GM19468 (cell line): ENCODE measurements around the gene MBD6.
"Not testable (repeated sequence)": the region's sequence is repeated elsewhere in the genome, so short reads cannot be mapped to it uniquely, and the experiment has no call there.

Experiments
- ATAC-seq: cut with Tn5 transposase; IDR thresholded peaks from one replicate; pipeline ENCODE4 v1.9.1; 2021; ENCODE audit warnings: mild to moderate bottlenecking, moderate library complexity, moderate number of reproducible peaks; ENCODE audit not compliant: unreplicated experiment; ENCODE audit errors: extremely low read depth

The MBD6 gene

DNA sequence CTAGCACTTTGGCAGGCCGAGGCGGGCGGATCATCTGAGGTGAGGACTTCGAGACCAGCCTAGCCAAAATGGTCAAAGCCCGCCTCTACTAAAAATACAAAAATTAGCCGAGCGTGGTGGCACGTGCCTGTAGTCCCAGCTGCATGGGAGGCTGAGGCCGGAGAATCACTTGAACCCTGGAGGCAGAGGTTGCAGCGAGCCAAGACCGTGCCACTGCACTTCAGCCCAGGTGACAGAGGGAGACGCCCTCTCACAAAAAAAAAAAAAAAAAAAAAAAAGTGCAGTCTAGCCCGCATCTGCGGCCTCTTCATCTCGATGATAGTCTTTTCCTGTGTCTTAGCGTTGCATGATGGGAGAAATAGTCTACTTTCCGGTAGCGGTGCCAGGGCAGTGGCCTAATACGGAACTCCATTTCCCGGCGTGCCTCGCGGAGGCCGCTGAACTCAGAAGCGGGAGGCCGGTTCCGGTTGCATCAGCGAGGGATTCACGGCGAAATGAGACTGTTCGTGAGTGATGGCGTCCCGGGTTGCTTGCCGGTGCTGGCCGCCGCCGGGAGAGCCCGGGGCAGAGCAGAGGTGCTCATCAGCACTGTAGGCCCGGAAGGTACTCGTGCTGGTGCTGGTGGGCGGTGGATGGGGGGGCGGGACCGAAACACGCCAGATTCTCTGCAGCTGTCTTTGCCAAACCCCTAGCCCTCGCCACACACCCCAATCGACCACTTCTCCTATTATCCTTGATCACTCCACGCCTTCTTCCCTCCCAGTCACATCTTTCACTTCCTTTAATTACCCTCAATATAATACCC lies 34.8 kb upstream of the MBD6 start, which contains the start of gene MARS1:
Gene MARS1, plus strand, starts transcription at position 472 of the 805 bp plus-strand sequence. Its CDS starts 23 bp downstream, at position 495.
- ATAC-seq = peak; percentile 95

DNA sequence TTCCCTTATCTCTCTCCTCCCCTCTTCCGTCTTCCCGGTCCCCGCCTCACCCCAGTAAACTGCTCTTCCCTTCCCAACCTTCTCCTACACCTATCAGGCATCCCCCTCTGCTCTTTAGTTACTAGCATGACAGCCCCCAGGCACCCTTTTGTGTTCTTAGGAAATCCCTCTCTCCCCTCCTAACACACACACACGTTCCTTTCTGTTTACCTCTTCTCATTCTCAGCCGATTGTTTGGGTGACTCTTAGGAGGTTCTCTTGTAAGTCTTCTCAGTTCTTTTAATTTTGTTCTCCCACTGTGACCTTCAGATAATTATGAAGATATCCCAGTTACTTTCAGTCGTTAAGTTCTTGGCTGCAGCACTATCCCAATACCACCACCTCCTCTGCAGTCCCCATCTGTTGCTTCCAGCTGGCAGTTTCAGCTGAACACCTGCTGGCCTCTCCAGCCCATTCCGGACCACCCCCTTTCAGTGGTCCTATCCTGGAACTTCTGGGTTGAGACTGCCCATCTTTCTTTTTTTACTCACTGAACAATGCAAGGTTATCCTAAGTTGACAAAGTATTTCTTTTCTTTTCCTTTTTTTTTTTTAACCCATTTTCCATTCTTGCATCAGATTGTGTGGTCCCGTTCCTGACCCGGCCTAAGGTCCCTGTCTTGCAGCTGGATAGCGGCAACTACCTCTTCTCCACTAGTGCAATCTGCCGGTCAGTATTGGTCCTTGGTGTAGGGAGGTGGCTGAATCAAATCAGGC lies 34.0 kb upstream of the MBD6 start:
- ATAC-seq = no peak

DNA sequence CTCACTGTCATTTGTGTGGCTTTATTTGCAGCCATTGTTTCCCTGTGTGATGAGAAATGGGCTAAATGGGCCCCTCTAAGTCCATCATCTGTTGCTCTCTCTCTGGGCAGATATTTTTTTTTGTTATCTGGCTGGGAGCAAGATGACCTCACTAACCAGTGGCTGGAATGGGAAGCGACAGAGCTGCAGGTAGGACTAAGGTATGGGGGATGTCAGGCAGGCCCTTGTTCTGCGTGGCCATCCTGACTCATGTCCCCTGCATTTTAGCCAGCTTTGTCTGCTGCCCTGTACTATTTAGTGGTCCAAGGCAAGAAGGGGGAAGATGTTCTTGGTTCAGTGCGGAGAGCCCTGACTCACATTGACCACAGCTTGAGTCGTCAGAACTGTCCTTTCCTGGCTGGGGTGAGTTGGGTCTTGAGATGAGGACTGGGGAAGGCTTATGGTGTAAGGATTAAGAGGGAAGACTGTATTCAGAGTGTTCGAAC lies 33.4 kb upstream of the MBD6 start:
- no peak for ATAC-seq

DNA sequence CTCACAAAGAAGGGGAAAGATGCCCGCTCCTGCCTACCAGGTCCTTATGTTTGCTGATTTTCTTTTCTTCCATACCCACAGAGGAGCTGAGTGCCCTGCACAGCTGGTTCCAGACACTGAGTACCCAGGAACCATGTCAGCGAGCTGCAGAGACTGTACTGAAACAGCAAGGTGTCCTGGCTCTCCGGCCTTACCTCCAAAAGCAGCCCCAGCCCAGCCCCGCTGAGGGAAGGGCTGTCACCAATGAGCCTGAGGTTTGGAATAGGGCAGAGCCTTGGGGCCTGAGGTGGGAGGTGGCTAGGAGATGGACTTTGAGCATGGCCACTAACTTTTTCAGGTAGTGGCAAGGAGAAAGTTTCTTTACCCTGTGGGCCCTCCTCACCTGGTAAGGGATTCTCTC lies 32.5 kb upstream of the MBD6 start:
- ATAC-seq = no peak

DNA sequence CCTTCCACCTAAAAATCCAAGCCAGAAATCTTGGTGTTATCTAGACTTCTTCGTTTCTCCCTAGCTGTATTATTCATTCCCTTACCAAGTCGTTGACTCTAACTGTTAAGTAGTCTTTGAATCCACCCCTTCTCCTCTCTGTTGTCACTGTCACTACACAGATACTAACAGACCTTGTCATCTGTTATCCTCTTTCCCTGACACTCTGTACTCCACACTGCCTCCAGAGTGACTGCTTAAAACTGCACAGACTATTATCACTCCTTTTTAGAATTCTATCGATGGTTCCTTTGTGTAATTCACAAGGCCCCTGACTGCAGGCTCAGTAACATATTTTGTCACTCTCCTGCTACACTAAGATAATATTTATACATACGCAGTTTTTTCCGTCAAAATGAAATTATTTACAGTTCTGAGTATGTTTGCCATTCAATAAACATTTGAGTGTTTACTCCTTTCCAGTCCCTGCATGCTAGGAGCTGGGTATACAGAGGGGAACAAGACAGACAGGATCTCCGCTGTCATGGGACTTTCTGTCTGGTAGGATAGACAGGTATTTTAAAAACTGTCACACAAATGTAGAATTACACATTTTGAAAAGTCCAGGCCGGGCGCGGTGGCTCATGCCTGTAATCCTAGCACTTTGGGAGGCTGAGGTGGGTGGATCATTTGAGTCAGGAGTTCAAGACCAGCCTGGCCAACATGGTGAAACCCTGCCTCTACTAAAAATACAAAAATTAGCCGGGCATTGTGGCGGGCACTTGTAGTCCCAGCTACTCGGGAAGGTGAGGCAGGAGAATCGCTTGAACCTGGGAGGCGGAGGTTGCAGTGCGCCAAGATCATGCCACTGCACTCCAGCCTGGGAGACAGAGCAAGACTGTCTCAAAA lies 31.0 kb upstream of the MBD6 start:
- no peak for ATAC-seq

DNA sequence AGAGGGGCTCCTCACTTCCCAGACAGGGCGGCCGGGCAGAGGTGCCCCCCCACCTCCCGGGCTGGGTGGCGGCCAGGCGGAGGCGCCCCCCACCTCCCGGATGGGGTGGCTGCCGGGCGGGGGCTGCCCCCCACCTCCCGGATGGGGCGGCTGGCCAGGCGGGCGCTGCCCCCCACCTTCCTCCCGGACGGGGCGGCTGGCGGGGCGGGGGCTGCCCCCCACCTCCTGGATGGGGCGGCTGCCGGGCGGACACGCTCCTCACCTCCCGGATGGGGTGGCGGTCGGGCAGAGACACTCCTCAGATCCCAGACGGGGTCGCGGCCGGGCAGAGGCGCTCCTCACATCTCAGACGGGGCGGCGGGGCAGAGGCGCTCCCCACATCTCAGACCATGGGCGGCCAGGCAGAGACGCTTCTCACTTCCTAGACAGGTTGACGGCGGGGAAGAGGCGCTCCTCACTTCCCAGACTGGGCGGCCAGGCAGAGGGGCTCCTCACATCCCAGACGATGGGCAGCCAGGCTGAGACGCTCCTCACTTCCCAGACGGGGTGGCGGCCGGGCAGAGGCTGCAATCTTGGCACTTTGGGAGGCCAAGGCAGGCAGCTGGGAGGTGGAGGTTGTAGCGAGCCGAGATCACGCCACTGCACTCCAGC lies 27.4 kb upstream of the MBD6 start:
- not testable (repeated sequence) for ATAC-seq

DNA sequence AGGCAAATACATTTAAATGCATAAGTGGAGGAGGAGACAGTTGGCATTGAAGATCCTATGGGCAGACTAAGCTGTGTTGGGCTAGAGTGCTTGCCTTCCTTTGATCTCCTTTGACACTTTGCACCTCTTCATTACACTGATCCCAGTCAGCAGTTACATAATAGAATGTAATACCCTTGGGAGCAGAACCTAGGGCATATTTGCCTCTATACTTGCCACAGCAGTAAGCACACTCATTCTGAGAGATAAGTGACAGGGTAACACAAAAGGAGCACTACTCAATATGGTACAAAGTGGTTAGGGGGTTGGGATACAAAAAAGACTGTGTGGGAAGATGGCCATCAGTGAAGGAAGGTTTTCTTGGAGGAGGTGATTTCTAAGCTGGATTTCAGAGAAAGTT lies 25.8 kb upstream of the MBD6 start:
- ATAC-seq = no peak

DNA sequence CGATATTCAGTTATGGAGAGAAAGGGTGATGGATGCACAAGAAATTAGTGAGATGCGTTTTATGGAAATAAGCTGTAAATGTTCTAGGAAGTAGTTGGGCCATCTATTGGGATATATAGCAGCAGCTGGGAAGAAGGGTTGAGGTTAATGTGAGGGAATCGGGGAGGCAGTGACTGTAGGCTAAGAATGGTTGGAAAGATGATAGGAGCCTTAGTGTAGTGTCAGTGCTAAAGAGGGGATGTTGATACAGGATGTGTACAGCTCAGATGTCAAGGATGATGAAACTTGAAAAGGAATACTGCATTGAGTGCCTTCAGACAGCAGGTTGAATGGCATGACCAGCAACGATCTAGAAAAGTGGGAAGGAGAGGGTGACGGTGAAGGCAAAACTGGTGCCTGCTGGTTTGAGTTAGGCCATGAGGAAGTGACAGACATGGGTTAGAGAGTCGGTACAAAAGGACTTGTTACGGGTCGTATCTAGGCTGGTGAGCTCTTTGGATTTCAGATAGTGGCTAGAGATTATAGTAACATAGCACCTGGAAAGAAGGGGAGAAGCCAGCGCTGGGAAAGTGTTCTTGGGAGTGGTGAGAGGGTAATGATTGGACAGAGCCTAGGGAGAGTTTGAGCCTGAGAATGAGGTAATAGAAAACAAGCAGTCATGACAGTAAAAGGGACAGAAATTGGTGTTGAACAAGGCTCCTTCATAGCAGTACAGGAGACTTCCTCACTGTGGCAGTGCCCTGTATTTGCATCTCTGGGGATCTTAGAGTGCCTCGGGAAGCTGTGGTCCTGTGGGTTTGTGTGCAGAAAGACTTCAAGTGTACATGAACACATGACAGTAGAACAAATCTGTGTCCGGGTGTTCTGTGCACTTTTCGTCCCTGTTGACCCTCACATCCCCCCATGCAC lies 25.1 kb upstream of the MBD6 start:
- no peak for ATAC-seq

DNA sequence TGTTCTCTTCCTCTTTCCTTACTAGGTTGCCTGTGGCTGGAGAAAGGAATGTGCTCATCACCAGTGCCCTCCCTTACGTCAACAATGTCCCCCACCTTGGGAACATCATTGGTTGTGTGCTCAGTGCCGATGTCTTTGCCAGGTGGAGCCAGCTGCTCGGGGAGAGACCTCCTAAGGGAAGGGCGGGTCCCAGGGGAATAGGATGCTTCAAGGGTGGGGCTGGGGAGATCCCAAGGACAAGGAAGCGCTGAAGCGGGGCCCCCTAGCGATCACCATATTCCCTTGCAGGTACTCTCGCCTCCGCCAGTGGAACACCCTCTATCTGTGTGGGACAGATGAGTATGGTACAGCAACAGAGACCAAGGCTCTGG lies 24.5 kb upstream of the MBD6 start:
- ATAC-seq = no peak

DNA sequence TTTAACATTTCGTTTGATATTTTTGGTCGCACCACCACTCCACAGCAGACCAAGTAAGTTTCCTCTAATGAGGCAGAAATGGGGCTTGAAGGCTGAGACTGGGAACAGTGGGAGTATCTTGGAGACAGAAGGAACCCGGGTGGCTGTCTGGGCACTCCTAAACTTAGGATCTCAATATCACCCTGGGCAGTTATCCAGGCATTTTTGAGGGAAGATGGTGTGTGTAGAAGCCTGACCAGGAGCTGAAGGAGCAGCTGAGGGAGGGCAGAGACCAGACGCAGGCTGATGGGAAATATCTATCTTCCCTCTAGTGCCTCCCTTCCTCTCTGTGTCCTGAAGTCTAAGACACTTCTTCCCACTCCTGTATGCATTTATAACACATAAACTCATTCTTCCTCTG lies 24.1 kb upstream of the MBD6 start:
- ATAC-seq = no peak

DNA sequence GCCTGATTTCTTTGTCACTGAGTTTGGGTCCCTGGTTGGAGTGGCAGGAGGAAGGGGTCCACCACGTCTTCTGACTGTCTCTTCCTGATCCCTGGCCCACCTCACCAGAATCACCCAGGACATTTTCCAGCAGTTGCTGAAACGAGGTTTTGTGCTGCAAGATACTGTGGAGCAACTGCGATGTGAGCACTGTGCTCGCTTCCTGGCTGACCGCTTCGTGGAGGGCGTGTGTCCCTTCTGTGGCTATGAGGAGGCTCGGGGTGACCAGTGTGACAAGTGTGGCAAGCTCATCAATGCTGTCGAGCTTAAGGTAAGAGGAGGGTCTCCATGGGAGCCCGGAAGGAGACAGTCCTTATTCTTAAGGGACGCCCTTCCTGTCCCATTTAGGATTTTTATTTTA lies 22.4 kb upstream of the MBD6 start:
- no peak for ATAC-seq

DNA sequence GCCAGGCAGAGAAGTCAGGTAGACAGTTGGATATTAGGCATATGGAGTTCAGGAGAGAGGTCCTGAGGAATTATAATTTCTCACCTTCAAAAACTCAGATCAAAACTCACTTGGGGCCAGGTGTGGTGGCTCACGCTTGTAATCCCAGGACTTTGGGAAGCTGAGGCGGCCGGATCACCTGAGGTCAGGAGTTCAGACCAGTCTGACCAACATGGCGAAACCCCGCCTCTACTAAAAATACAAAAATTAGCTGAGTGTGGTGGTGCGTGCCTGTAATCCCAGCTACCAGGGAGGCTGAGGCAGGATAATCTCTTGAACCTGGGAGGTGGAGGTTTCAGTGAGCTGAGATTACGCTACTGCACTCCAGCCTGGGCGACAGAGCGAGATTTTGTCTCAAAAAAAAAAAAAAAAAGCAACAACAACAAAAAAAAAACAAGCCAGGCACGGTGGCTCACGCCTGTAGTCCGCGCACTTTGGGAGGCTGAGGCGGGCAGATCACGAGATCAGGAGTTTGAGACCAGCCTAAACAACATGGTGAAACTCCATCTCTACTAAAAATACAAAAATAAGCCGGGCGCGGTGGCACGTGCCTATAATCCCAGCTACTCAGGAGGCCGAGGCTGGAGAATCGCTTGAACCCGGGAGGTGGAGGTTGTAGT lies 20.2 kb upstream of the MBD6 start:
- not testable (repeated sequence) for ATAC-seq

DNA sequence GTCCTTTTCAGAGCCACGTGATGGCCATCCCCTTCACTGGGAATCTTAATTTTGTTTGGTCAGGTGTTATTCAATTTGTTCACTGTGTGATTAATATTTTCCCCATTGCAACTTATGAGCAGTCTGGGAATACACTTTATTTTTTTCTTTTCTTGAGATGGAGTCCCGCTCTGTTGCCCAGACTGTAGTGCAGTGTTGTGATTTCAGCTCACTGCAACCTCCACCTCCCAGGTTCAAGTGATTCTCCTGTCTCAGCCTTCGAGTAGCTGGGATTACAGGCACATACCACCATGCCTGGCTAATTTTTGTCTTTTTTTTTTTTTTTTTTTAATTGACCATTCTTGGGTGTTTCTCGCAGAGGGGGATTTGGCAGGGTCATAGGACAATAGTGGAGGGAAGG lies 16.1 kb upstream of the MBD6 start:
- not testable (repeated sequence) for ATAC-seq

DNA sequence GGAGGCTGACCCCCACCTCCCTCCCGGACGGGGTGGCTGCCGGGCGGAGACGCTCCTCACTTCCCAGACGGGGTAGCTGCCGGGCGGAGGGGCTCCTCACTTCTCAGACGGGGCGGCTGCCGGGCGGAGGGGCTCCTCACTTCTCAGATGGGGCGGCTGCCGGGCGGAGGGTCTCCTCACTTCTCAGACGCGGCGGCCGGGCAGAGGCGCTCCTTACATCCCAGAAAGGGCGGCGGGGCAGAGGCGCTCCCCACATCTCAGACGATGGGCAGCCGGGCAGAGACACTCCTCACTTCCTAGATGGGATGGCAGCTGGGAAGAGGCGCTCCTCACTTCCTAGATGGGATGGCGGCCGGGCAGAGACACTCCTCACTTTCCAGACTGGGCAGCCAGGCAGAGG lies 14.8 kb upstream of the MBD6 start:
- ATAC-seq = not testable (repeated sequence)

DNA sequence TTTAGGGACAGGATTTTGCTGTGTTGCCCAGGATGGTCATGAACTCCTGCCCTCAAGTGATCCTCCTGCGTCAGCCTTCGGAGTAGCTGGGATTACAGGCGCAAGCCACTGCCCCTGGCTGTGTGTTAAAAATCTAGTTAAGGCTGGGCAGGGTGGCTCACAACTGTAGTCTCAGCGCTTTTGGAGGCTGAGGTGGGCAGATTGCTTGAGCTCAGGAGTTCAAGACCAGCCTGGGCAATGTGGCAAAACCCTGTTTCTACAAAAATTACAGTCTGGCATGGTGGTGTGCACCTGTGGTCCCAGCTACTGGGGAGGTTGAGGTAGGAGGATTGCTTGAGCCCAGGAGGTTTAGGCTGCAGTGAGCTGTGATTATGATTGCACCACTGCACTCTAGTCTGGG lies 11.5 kb upstream of the MBD6 start:
- no peak for ATAC-seq

DNA sequence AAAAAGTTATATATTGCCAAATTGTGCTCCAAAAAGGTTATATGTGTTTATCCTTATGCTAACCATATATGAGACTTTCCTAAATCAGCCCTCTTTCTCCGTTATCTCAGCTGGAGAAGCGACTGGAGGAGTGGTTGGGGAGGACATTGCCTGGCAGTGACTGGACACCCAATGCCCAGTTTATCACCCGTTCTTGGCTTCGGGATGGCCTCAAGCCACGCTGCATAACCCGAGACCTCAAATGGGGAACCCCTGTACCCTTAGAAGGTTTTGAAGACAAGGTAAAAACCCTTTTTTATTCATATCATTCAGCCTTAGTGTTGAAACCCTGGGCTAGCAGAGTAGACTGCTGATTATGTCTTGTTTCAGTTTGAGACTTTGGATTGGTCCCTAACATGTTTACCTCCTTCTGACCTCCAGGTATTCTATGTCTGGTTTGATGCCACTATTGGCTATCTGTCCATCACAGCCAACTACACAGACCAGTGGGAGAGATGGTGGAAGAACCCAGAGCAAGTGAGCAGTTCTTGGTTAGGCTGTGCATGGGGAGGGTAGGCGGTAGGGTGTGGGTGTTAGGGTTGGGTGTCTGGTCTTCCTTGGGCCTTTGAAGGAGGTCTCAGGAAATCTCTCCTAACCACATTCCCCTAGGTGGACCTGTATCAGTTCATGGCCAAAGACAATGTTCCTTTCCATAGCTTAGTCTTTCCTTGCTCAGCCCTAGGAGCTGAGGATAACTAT lies 10.9 kb upstream of the MBD6 start:
- ATAC-seq = no peak

DNA sequence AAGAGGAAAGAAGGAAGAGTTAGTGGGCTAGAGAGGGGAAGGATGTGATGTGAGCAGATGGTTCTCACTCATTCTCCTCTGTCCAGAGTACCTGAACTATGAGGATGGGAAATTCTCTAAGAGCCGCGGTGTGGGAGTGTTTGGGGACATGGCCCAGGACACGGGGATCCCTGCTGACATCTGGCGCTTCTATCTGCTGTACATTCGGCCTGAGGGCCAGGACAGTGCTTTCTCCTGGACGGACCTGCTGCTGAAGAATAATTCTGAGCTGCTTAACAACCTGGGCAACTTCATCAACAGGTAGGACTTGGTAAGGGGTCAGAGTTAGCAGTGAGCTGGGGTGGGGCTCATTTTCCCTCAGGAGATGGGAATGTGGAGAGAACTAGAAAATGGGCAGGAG lies 10.0 kb upstream of the MBD6 start:
- ATAC-seq = no peak

DNA sequence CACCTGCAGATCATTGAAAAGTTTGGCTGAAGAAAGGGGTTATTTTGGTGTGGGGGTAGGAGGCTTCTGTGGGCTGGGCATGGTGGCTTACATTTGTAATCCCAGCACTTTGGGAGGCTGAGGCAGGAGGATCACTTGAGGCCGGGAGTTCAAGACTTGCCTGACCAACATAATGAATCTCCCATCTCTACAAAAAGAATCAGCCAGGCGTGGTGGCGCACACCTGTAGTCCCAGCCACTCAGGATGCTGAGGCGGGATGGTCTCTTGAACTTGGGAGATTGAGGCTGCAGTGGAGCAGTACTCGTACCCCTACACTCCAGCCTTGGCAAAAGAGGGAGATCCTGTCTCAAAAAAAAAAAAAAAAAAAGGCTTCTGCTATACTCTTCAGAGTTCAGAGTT lies 9.4 kb upstream of the MBD6 start:
- no peak for ATAC-seq
